Skin of body (tissue), 2 donors: ENCODE data around the gene TMOD1. TPM values are rescaled to one million over a fixed set of nuclear protein-coding genes. Genes with fewer than 3 reads are reported as not detected.
"Not testable (repeated sequence)": the region's sequence is repeated elsewhere in the genome, so short reads cannot be mapped to it uniquely, and the experiment has no call there.

Source experiments
- DNase-seq: peaks from one replicate; lab custom pipeline; 2025; lab: John Stamatoyannopoulos, UW
- total RNA-seq: library from RNA; depleted of rRNA; stranded (reverse); fragments of >200 nt; gene quantifications from one replicate; pipeline ENCODE4 v1.2.3, GENCODE V29; 2014

TMOD1 gene
- total RNA-seq, 1 donor from 2014 or later = 9.3 TPM

GRCh38 chr9:97498846-97499245, 2.6 kb upstream of the TMOD1 start:
- not testable (repeated sequence) for DNase-seq

- DNase-seq = no peak
Observed at GRCh38 chr9:97500263-97500662, 1.2 kb upstream of the TMOD1 start.

GRCh38 chr9:97500765-97501176, 695 bp upstream of the TMOD1 start:
- DNase-seq = no peak

- DNase-seq = no peak
Observed at GRCh38 chr9:97501972-97502221, 431 bp downstream of the TMOD1 start.

- no peak for DNase-seq
Observed at GRCh38 chr9:97502222-97502983, 937 bp downstream of the TMOD1 start.

- no peak for DNase-seq
Observed at GRCh38 chr9:97502984-97503861, 1.8 kb downstream of the TMOD1 start.

GRCh38 chr9:97503862-97504210, 2.4 kb downstream of the TMOD1 start:
- DNase-seq = no peak

GRCh38 chr9:97504381-97505216, 3.1 kb downstream of the TMOD1 start:
- no peak for DNase-seq

GRCh38 chr9:97505845-97506244, 4.4 kb downstream of the TMOD1 start:
- DNase-seq = no peak

GRCh38 chr9:97506306-97506705, 4.8 kb downstream of the TMOD1 start:
- no peak for DNase-seq

GRCh38 chr9:97506787-97507186, 5.3 kb downstream of the TMOD1 start:
- no peak for DNase-seq

- DNase-seq = no peak
Observed at GRCh38 chr9:97507428-97507984, 6.0 kb downstream of the TMOD1 start.

GRCh38 chr9:97508852-97509251, 7.4 kb downstream of the TMOD1 start:
- no peak for DNase-seq

- no peak for DNase-seq
Observed at GRCh38 chr9:97510797-97511654, 9.6 kb downstream of the TMOD1 start.

GRCh38 chr9:97511655-97512427, 10.4 kb downstream of the TMOD1 start:
- no peak for DNase-seq

- no peak for DNase-seq
Observed at GRCh38 chr9:97512966-97513560, 11.6 kb downstream of the TMOD1 start.

GRCh38 chr9:97514531-97514930, 13.1 kb downstream of the TMOD1 start:
- DNase-seq = no peak

GRCh38 chr9:97515662-97516061, 14.2 kb downstream of the TMOD1 start:
- DNase-seq = no peak

- DNase-seq = no peak
Observed at GRCh38 chr9:97516111-97516510, 14.6 kb downstream of the TMOD1 start.
